ENCODE results near the gene ROBO1. TPM values are rescaled to one million over a fixed set of nuclear protein-coding genes. Genes with fewer than 3 reads are reported as not detected.

ROBO1 gene
- total and polyA plus RNA-seq, 4 donors = 68.8 to 181 (median 106) TPM

- no peaks in the 10 kb centered on the region for H3K4me1 ChIP-seq (ENCODE audit: control insufficient read depth, insufficient read depth, low read length)
- no peaks in the 10 kb centered on the region for H3K27me3 ChIP-seq (ENCODE audit: control insufficient read depth, insufficient read depth, low read length)
- no peaks in the 10 kb centered on the region for H3K9me3 ChIP-seq (ENCODE audit: control insufficient read depth, insufficient read depth, low read length)
- H3K36me3 ChIP-seq (ENCODE audit: control insufficient read depth, insufficient read depth, low read length) = no peaks in the 10 kb centered on the region
- H3K27ac ChIP-seq (ENCODE audit: low read depth, low read length) = no peak overlapping the region
- DNase-seq (ENCODE audit: low read depth in 4 of 6, low spot score in 6 of 6) = no peak
- no peak overlapping the region for H3K4me3 ChIP-seq (ENCODE audit: low read depth, low read length)
- WGBS (ENCODE audit: insufficient coverage) = no CpG with 5 or more reads among the region's 4 CpGs
Measured at GRCh38 chr3:78708565-78709073, 1059.2 kb downstream of the ROBO1 start.

DNA sequence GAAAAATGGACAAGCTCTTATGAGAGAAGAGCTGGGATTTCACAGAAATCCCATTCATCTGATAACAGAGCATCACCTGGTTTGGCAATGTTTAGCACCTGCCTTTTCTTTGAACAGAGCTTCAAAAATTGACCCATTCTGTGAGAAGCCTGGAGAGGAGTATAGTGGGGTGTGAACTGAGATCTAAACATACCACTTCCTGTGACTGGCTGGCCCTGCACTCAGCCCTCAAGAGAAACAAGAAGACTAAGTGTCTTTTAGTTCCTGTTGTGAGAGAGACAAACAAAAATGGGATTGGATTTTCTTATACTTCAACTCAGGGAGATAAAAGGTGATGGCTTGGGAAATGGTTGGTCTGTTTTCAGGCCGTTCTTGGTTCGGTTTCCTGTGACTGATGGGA, 1060.2 kb downstream of the ROBO1 start:
- no peak for DNase-seq (ENCODE audit: low read depth in 4 of 6, low spot score in 6 of 6)
- Histone ChIP-seq H3K9me3 (ENCODE audit: control insufficient read depth, insufficient read depth, low read length) (no peaks in the 10 kb centered on the region), H3K36me3 (ENCODE audit: control insufficient read depth, insufficient read depth, low read length) (no peaks in the 10 kb centered on the region), H3K27ac (ENCODE audit: low read depth, low read length) (no peak overlapping the region), H3K27me3 (ENCODE audit: control insufficient read depth, insufficient read depth, low read length) (no peaks in the 10 kb centered on the region), H3K4me1 (ENCODE audit: control insufficient read depth, insufficient read depth, low read length) (no peaks in the 10 kb centered on the region), H3K4me3 (ENCODE audit: low read depth, low read length) (no peak overlapping the region)
- WGBS (ENCODE audit: insufficient coverage) = 87% methylated on average over 2 of the region's 2 CpGs

- peak in 2 of 6 donors; percentile 28 to 39 for DNase-seq (ENCODE audit: low read depth in 4 of 6, low spot score in 6 of 6)
- H3K4me3 ChIP-seq (ENCODE audit: low read depth, low read length) = no peak overlapping the region
- H3K36me3 ChIP-seq (ENCODE audit: control insufficient read depth, insufficient read depth, low read length) = no peaks in the 10 kb centered on the region
- H3K27ac ChIP-seq (ENCODE audit: low read depth, low read length) = no peak overlapping the region
- H3K4me1 ChIP-seq (ENCODE audit: control insufficient read depth, insufficient read depth, low read length) = no peaks in the 10 kb centered on the region
- no peaks in the 10 kb centered on the region for H3K27me3 ChIP-seq (ENCODE audit: control insufficient read depth, insufficient read depth, low read length)
- H3K9me3 ChIP-seq (ENCODE audit: control insufficient read depth, insufficient read depth, low read length) = no peaks in the 10 kb centered on the region
- 13% methylated on average over 1 of the region's 3 CpGs for WGBS (ENCODE audit: insufficient coverage)
Measured at GRCh38 chr3:78706906-78707523, 1060.8 kb downstream of the ROBO1 start.

GRCh38 chr3:78703944-78704343, 1063.9 kb downstream of the ROBO1 start:
- Histone ChIP-seq H3K4me3 (ENCODE audit: low read depth, low read length) (no peak overlapping the region), H3K27ac (ENCODE audit: low read depth, low read length) (no peak overlapping the region), H3K27me3 (ENCODE audit: control insufficient read depth, insufficient read depth, low read length) (no peaks in the 10 kb centered on the region), H3K36me3 (ENCODE audit: control insufficient read depth, insufficient read depth, low read length) (no peaks in the 10 kb centered on the region), H3K9me3 (ENCODE audit: control insufficient read depth, insufficient read depth, low read length) (no peaks in the 10 kb centered on the region), H3K4me1 (ENCODE audit: control insufficient read depth, insufficient read depth, low read length) (no peaks in the 10 kb centered on the region)
- 83% methylated on average over 1 of the region's 2 CpGs for WGBS (ENCODE audit: insufficient coverage)
- DNase-seq (ENCODE audit: low read depth in 4 of 6, low spot score in 6 of 6) = peak in 1 of 6 donors; percentile 19

- no CpG with 5 or more reads among the region's 2 CpGs for WGBS (ENCODE audit: insufficient coverage)
- no peak overlapping the region for H3K27ac ChIP-seq (ENCODE audit: low read depth, low read length)
- DNase-seq (ENCODE audit: low read depth in 4 of 6, low spot score in 6 of 6) = peak in 1 of 6 donors; percentile 27
Measured at GRCh38 chr3:78701537-78701936, 1066.3 kb downstream of the ROBO1 start.

DNA sequence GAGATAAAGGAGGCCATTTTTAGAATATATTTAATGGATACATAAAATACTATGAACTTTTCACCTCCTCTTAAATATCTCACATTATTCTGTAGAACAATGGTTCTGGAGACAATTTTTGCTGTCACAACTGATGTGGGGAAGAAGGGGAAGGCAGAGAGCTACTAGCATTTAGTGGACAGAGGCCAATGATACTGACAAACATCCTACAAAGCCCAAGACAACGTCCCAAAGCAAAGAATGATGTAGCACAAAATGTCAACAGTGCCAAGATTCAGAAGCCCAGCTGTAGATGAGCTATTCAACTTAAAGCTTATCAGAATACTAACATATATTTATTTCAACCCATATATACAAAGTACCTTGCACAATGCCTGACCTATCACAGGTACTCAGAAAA, 1069.4 kb downstream of the ROBO1 start:
- H3K27ac ChIP-seq (ENCODE audit: low read depth, low read length) = no peak overlapping the region
- no peak for DNase-seq (ENCODE audit: low read depth in 4 of 6, low spot score in 6 of 6)
- H3K4me3 ChIP-seq (ENCODE audit: low read depth, low read length) = no peak overlapping the region
- whole genome bisulfite sequencing (ENCODE audit: insufficient coverage) = 43% methylated on average over 1 of the region's 1 CpG
- H3K27me3 ChIP-seq (ENCODE audit: control insufficient read depth, insufficient read depth, low read length) = no peaks in the 10 kb centered on the region
- H3K4me1 ChIP-seq (ENCODE audit: control insufficient read depth, insufficient read depth, low read length) = no peaks in the 10 kb centered on the region
- H3K9me3 ChIP-seq (ENCODE audit: control insufficient read depth, insufficient read depth, low read length) = no peaks in the 10 kb centered on the region
- no peaks in the 10 kb centered on the region for H3K36me3 ChIP-seq (ENCODE audit: control insufficient read depth, insufficient read depth, low read length)

More at GRCh38 chr3:78701537-78701936, 1066.3 kb downstream of the ROBO1 start:
- no peaks in the 10 kb centered on the region for H3K4me1 ChIP-seq (ENCODE audit: control insufficient read depth, insufficient read depth, low read length)
- no peaks in the 10 kb centered on the region for H3K9me3 ChIP-seq (ENCODE audit: control insufficient read depth, insufficient read depth, low read length)
- H3K36me3 ChIP-seq (ENCODE audit: control insufficient read depth, insufficient read depth, low read length) = no peaks in the 10 kb centered on the region
- H3K4me3 ChIP-seq (ENCODE audit: low read depth, low read length) = no peak overlapping the region
- H3K27me3 ChIP-seq (ENCODE audit: control insufficient read depth, insufficient read depth, low read length) = no peaks in the 10 kb centered on the region

GRCh38 chr3:78697426-78697825, 1070.4 kb downstream of the ROBO1 start:
- Histone ChIP-seq H3K9me3 (ENCODE audit: control insufficient read depth, insufficient read depth, low read length) (no peaks in the 10 kb centered on the region), H3K27ac (ENCODE audit: low read depth, low read length) (no peak overlapping the region), H3K4me3 (ENCODE audit: low read depth, low read length) (no peak overlapping the region), H3K27me3 (ENCODE audit: control insufficient read depth, insufficient read depth, low read length) (no peaks in the 10 kb centered on the region), H3K4me1 (ENCODE audit: control insufficient read depth, insufficient read depth, low read length) (no peaks in the 10 kb centered on the region), H3K36me3 (ENCODE audit: control insufficient read depth, insufficient read depth, low read length) (no peaks in the 10 kb centered on the region)
- no peak for DNase-seq (ENCODE audit: low read depth in 4 of 6, low spot score in 6 of 6)
- WGBS (ENCODE audit: insufficient coverage) = no CpG with 5 or more reads among the region's 5 CpGs

DNA sequence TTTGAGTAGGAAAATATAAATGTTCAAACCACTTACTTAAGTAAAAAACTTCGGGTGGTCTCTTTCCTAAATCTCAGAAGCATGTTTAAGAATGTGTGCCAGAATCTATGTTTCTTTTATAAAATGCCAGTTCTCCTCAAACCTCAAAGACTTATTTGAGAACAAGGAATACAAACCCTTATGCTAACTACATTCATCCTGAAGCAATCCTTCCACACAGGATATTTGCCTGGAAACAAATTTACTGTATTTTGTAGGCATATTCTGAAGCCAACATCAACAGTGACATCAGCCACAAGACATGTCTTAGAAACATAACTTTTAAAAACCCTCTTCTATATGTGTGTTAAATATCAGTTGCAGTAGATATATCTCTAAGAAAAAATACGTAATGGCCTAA, 1077.0 kb downstream of the ROBO1 start:
- Histone ChIP-seq H3K27me3 (ENCODE audit: control insufficient read depth, insufficient read depth, low read length) (no peaks in the 10 kb centered on the region), H3K36me3 (ENCODE audit: control insufficient read depth, insufficient read depth, low read length) (no peaks in the 10 kb centered on the region), H3K4me1 (ENCODE audit: control insufficient read depth, insufficient read depth, low read length) (no peaks in the 10 kb centered on the region), H3K4me3 (ENCODE audit: low read depth, low read length) (no peak overlapping the region), H3K27ac (ENCODE audit: low read depth, low read length) (no peak overlapping the region), H3K9me3 (ENCODE audit: control insufficient read depth, insufficient read depth, low read length) (no peaks in the 10 kb centered on the region)
- no CpG with 5 or more reads among the region's 2 CpGs for WGBS (ENCODE audit: insufficient coverage)
- peak in 1 of 6 donors; percentile 27 for DNase-seq (ENCODE audit: low read depth in 4 of 6, low spot score in 6 of 6)

GRCh38 chr3:78689378-78689777, 1078.4 kb downstream of the ROBO1 start:
- H3K36me3 ChIP-seq (ENCODE audit: control insufficient read depth, insufficient read depth, low read length) = no peaks in the 10 kb centered on the region
- H3K4me3 ChIP-seq (ENCODE audit: low read depth, low read length) = no peak overlapping the region
- no peak overlapping the region for H3K27ac ChIP-seq (ENCODE audit: low read depth, low read length)
- no peaks in the 10 kb centered on the region for H3K9me3 ChIP-seq (ENCODE audit: control insufficient read depth, insufficient read depth, low read length)
- no peak for DNase-seq (ENCODE audit: low read depth in 4 of 6, low spot score in 6 of 6)
- no peaks in the 10 kb centered on the region for H3K27me3 ChIP-seq (ENCODE audit: control insufficient read depth, insufficient read depth, low read length)
- 50% methylated on average over 1 of the region's 6 CpGs for WGBS (ENCODE audit: insufficient coverage)
- no peaks in the 10 kb centered on the region for H3K4me1 ChIP-seq (ENCODE audit: control insufficient read depth, insufficient read depth, low read length)

- 83% methylated on average over 2 of the region's 4 CpGs for WGBS (ENCODE audit: insufficient coverage)
- H3K27me3 ChIP-seq (ENCODE audit: control insufficient read depth, insufficient read depth, low read length) = no peaks in the 10 kb centered on the region
- no peak overlapping the region for H3K27ac ChIP-seq (ENCODE audit: low read depth, low read length)
- H3K4me3 ChIP-seq (ENCODE audit: low read depth, low read length) = no peak overlapping the region
- H3K4me1 ChIP-seq (ENCODE audit: control insufficient read depth, insufficient read depth, low read length) = no peaks in the 10 kb centered on the region
- H3K9me3 ChIP-seq (ENCODE audit: control insufficient read depth, insufficient read depth, low read length) = no peaks in the 10 kb centered on the region
- H3K36me3 ChIP-seq (ENCODE audit: control insufficient read depth, insufficient read depth, low read length) = no peaks in the 10 kb centered on the region
- no peak for DNase-seq (ENCODE audit: low read depth in 4 of 6, low spot score in 6 of 6)
Measured at GRCh38 chr3:78687520-78687919, 1080.3 kb downstream of the ROBO1 start.

Data from spinal cord (tissue), 10 donors.